Hematopoietic multipotent progenitor cell treated with erythropoietin and hydrocortisone succinate and interleukin-3 and kit ligand, for 8 days (in vitro differentiated cells): Measurements from ENCODE around the gene CSTF3.
"Not testable (repeated sequence)": the region's sequence is repeated elsewhere in the genome, so short reads cannot be mapped to it uniquely, and the experiment has no call there.

Experiments
- DNase-seq: peaks from one replicate; pipeline ENCODE4 v3.0.0-alpha.2; 2015

Gene CSTF3

GRCh38 chr11:33160136-33160535 is 1.1 kb downstream of the CSTF3 start:
- DNase-seq: peak; percentile 62

GRCh38 chr11:33159378-33159867 is 1.9 kb downstream of the CSTF3 start:
- DNase-seq: not testable (repeated sequence)

DNA sequence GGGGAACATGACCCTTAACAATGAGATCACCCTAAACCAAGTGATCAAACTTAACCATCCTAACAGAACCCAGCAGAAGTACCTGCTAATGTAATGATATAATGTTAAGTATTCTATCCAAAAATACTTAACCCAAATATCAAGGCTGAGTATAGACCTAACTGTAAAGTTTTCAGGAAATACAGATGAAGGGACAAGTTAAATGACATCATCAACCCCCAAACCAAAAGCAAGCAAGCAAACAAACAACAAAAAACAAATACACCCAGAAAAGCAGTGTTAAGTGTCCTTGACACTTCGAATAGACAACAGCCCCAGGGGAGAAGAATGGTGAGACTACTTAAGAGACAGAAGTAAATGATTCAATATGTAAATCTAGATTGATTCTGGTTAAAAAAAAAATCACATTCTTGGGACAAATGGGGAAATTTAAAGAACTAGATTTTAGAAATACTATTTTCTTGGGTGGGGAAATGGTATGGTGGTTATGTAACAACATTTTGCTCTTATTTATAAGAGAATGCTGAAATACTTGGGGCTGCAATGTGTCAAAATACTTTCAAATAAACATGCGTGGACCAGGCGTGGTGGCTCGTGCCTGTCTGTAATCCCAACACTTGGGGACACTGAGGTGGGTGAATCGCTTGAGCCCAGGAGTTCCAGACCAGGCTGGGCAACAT is 2.5 kb downstream of the CSTF3 start:
- DNase-seq: no peak

- no peak for DNase-seq
Observed at GRCh38 chr11:33157103-33158027, 3.9 kb downstream of the CSTF3 start.

DNA sequence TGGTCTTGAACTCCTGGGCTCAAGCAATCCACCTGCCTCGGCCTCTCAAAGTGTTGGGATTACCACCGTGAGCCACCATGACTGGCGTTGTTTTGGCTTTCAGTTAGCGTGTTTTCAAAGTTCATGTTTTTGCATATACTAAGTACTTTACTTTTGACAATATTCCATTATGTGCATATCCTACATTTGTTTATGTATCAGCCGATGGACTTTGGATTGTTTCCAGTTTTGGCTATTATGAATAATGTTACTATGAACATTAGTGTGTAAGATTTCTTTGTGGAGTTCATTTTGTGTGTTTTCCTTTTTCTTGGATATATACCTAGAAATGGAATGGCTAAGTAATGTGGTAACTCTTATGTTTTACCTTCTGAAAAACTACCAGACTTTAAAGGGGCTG is 9.9 kb downstream of the CSTF3 start:
- DNase-seq: no peak

DNA sequence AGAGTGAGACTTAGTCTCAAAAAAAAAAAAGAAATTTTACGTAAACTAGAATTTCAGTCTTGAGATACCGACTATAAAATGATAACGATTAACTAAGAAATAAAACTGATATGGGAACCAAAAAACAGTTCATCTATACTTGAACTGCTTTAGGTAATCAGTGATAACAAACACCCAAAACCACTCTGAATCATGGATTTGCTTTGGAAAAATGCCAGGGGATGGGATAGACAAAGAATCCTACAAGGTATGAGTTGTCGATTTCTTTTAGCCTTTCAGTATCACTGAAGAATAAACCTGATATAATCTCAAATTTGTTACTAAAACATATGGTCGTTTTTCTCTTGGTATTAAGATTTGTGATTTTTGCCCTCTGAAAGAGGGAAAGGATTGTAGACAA is 13.7 kb downstream of the CSTF3 start:
- no peak for DNase-seq

DNA sequence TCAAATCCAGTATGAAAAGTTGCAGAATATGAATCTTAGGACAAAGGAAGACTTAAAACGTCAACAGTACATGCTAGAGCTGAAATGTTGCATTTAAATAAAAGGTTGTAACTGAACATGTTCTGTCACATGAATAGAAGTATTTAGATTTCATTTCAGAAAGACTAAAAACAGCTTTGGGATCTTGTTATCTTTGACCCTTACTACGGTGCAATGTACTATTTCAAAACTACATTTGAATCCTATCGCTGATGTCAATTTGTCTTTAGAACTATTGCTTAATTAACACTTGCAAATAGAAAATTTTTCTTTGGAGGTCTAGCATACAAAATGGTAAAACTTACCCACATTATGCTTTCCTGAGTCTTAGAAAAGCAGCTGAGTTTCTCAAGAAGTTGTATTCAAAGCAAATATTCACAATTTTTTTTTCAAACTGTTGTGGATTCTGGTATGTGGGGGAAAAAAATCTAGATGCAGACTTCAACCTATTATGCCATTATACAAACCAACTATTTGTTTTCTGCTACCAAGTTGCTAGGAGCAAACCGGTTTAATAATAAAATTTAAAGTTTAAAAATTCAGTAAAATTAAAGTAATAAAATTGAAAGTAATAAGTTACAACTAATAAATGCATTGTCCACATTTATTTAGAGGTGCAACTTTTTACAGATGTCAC is 25.4 kb downstream of the CSTF3 start:
- no peak for DNase-seq

- no peak for DNase-seq
Observed at GRCh38 chr11:33135216-33135615, 26.1 kb downstream of the CSTF3 start.

GRCh38 chr11:33134276-33134675 is 27.0 kb downstream of the CSTF3 start:
- no peak for DNase-seq

- DNase-seq: no peak
Observed at GRCh38 chr11:33133761-33134160, 27.5 kb downstream of the CSTF3 start.

- DNase-seq: no peak
Observed at GRCh38 chr11:33132510-33132909, 28.8 kb downstream of the CSTF3 start.

DNA sequence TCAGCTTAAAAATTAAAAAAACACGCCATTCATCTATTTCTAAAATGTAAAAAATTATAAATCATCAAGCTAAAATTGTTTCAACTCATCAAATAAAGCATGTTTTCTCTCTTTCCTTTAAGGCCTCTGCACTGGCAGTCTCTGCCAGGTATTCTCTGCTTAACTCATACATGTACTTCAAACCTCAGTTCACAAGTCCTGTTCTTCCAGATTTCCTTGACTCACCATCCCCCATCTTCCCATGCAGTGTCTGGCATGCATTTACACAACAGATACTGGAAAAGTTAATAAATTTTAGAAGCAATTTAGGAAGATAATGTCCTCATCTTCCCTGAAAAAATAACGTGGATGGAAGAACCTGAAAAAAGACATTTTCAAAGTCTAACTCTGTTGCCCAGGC is 32.5 kb downstream of the CSTF3 start:
- no peak for DNase-seq

DNA sequence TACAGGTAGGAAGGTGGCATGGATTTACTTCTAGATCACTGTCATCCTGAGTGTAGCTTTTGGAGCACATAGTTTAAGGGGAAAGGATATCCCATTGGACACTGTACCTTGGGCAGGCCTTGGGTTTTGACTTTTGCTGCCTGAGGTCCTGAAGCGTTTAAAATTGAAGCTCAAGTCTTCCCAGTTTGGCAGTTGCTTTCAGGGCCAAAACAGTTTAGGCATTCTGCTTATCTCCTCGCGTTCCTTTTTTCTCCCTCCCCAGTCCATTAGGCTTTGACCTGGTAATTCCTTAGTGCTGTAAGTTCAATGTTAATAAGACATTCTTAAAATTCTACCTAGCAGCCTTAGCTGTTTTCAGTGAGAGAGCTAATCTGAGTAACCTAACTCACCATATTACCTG is 35.7 kb downstream of the CSTF3 start:
- no peak for DNase-seq

DNA sequence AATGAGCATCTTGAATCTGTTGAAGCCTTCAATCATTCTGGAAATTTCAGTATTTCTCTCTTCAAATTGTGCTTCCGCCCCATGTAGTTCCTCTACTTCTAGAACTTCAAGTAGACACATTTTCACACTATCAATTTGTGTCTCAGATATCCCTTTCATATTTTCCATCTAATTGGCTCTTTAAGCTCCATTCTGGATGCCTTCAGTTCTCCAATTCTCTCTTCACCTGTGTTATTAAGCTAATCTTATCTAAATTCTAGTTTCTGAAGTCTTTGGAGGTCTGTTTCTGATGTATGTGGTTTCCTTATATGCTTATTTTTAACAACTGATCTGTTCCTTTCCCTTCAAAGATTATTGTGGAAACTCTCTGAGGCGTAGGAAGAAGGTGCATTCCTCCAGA is 36.3 kb downstream of the CSTF3 start:
- no peak for DNase-seq

DNA sequence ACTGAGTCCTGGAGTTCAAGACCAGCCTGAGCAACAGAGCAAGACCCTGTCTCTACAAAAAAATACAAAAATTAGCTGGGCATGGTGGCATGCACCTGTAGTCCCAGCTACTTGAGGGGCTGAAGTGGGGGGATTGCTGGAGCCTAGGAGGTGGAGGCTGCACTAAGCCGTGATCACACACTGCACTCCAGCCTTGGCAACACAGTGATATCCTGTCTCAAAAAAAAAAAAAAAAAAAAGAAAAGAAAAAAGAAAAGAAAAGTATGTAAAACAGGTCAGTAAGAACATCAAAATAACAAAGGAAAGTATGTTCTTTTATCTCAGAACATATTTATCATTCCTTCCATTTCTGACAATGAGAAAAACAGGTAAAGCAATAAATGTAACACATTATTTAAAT is 38.6 kb downstream of the CSTF3 start:
- not testable (repeated sequence) for DNase-seq

DNA sequence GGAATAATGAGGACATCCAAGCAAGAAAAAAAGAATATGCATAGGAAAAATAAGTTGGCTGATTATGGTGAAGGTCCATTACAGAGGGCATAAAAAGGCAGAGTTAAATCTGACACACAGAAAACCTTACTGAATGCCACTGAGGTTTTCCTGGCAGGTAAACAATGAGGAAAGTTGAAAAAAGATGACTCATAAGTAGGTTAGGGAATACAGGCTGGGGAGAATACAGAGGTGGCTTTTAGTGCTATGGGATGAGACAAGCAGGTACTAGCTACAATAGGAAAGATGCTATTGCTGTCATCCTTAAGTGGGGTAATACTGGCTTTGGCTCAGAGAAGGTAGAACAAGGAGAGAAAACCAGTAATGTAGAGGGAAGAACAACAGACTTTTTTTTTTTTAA is 44.7 kb downstream of the CSTF3 start:
- no peak for DNase-seq

- no peak for DNase-seq
Observed at GRCh38 chr11:33110083-33110482, 51.2 kb downstream of the CSTF3 start.

- DNase-seq: no peak
Observed at GRCh38 chr11:33109294-33109895, 51.9 kb downstream of the CSTF3 start.

- no peak for DNase-seq
Observed at GRCh38 chr11:33103836-33104235, 57.4 kb downstream of the CSTF3 start.

GRCh38 chr11:33094157-33094556 is 67.1 kb downstream of the CSTF3 start:
- no peak for DNase-seq

DNA sequence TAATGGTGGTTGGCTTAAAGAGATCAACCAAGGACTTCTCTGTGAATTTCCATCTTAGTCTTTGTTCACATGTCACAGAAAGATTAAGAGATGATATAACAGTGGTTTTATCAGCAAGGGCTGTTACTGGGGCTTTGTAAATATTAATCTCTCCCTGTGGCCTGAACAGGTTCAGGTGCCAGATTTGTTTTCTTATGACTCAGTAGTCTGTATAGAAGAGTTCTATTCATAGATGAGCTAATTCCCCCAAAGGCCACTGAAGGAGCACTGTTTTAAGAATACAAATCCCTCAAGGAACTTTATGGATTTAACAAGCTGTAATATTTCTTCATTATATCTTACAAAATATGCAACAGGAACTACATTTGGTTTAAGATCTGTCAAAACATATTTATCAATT is 71.5 kb downstream of the CSTF3 start:
- DNase-seq: no peak

- DNase-seq: peak; percentile 7
Observed at GRCh38 chr11:33086017-33086416, 75.3 kb downstream of the CSTF3 start.

DNA sequence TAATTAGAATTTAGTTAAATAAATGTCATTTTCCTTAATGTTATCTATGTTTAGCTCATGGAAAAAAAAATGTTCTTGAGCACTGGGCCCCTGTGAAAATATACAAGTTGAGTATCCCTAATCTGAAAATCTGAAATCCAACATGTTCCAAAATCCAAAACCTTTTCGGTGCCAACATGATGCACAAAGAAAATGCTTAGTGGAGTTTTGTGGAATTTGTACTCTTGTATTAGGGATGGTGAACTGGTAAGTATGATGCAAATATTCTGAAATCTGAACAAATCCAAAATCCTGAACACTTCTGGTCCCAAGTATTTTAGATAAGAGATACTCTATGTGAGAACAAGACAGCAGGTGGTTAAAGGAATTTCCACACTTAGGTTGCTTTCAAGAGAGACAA is 77.4 kb downstream of the CSTF3 start:
- DNase-seq: no peak
